Limb (tissue), 2 donors: ENCODE results near the gene GATAD2B.
"Not testable (repeated sequence)": the region's sequence is repeated elsewhere in the genome, so short reads cannot be mapped to it uniquely, and the experiment has no call there.

Experiments used
- DNase-seq, 2 donors: peaks; one replicate each; pipeline ENCODE4 v3.0.0-alpha.2; 2016; ENCODE audit errors: extremely low spot score in 2 of 2

Gene GATAD2B

GRCh38 chr1:153840774-153841173, 82.0 kb downstream of the GATAD2B start:
- not testable (repeated sequence) for DNase-seq

GRCh38 chr1:153833968-153834367, 88.8 kb downstream of the GATAD2B start:
- DNase-seq, result not testable (repeated sequence)

- DNase-seq, result no peak
These were observed 89.6 kb downstream of the GATAD2B start for GRCh38 chr1:153833171-153833570.

- no peak for DNase-seq
These were observed 90.5 kb downstream of the GATAD2B start for GRCh38 chr1:153832293-153832692.

GRCh38 chr1:153831026-153831425, 91.7 kb downstream of the GATAD2B start:
- DNase-seq, result no peak

- no peak for DNase-seq
These were observed 95.4 kb downstream of the GATAD2B start for GRCh38 chr1:153827168-153827964.

GRCh38 chr1:153818876-153819275, 103.9 kb downstream of the GATAD2B start:
- no peak for DNase-seq

- DNase-seq, result no peak
These were observed 106.4 kb downstream of the GATAD2B start for GRCh38 chr1:153816283-153816889.

GRCh38 chr1:153805886-153806719, 116.7 kb downstream of the GATAD2B start:
- no peak for DNase-seq

- no peak for DNase-seq
These were observed 117.6 kb downstream of the GATAD2B start for GRCh38 chr1:153805042-153805745.

GRCh38 chr1:153804112-153804511, 118.7 kb downstream of the GATAD2B start:
- DNase-seq, result no peak

GRCh38 chr1:153803470-153804056, 119.2 kb downstream of the GATAD2B start:
- DNase-seq, result no peak

GRCh38 chr1:153801786-153802697, 120.7 kb downstream of the GATAD2B start:
- no peak for DNase-seq

- DNase-seq, result no peak
These were observed 121.6 kb downstream of the GATAD2B start for GRCh38 chr1:153801028-153801625.

- no peak for DNase-seq
These were observed 122.3 kb downstream of the GATAD2B start for GRCh38 chr1:153800516-153800915.

- no peak for DNase-seq
These were observed 123.0 kb downstream of the GATAD2B start for GRCh38 chr1:153799566-153800465.

GRCh38 chr1:153799016-153799415, 123.8 kb downstream of the GATAD2B start:
- no peak for DNase-seq

- no peak for DNase-seq
These were observed 124.3 kb downstream of the GATAD2B start for GRCh38 chr1:153798468-153798780.
